SH-SY5Y (cell line): ENCODE data around the gene EPG5.

Experiments used
- GATA2 ChIP-seq: IDR thresholded peaks from 2 replicates; pipeline ENCODE4 v1.6.1; 2011; ENCODE audit warnings: mild to moderate bottlenecking, low read depth, low read length
- GATA3 ChIP-seq: IDR thresholded peaks from 2 replicates; pipeline ENCODE4 v1.6.1; 2011; ENCODE audit warnings: low read depth, mild to moderate bottlenecking, low read length, moderate library complexity

GRCh38 chr18:45856531-45856930, 110.6 kb downstream of the EPG5 start:
- TF ChIP-seq GATA3 (no peak), GATA2 (no peak)
